Dermis blood vessel endothelial cell (primary cell): ENCODE measurements around the gene CYP2A13. TPM values are rescaled to one million over a fixed set of nuclear protein-coding genes. Genes with fewer than 3 reads are reported as not detected.
"Not testable (repeated sequence)": the region's sequence is repeated elsewhere in the genome, so short reads cannot be mapped to it uniquely, and the experiment has no call there.

ENCODE experiments used
- DNase-seq: peaks from one replicate; pipeline ENCODE4 v3.0.0; 2010
- total RNA-seq: library from RNA; depleted of rRNA; stranded (reverse); fragments of >200 nt; gene quantifications from 2 replicates; pipeline ENCODE4 v1.2.3, GENCODE V29; 2014

The CYP2A13 gene
- total RNA-seq, 1 donor from 2014 or later, result not detected

GRCh38 chr19:41120929-41121911 lies 33.0 kb downstream of the CYP2A13 start:
- DNase-seq, result not testable (repeated sequence)

GRCh38 chr19:41122846-41123245 lies 34.6 kb downstream of the CYP2A13 start:
- DNase-seq, result not testable (repeated sequence)

GRCh38 chr19:41123716-41124294 lies 35.6 kb downstream of the CYP2A13 start:
- DNase-seq, result no peak

- peak; percentile 26 for DNase-seq
Measured at GRCh38 chr19:41126765-41127203, 38.5 kb downstream of the CYP2A13 start.

GRCh38 chr19:41127362-41127761 lies 39.1 kb downstream of the CYP2A13 start:
- DNase-seq, result not testable (repeated sequence)

GRCh38 chr19:41127801-41128300 lies 39.6 kb downstream of the CYP2A13 start:
- DNase-seq, result peak; percentile 47

- DNase-seq, result no peak
Measured at GRCh38 chr19:41128692-41129091, 40.4 kb downstream of the CYP2A13 start.

GRCh38 chr19:41131186-41131585 lies 42.9 kb downstream of the CYP2A13 start:
- no peak for DNase-seq

GRCh38 chr19:41133260-41133659 lies 45.0 kb downstream of the CYP2A13 start:
- no peak for DNase-seq

GRCh38 chr19:41134616-41135015 lies 46.4 kb downstream of the CYP2A13 start:
- DNase-seq, result no peak

- DNase-seq, result peak; percentile 40
Measured at GRCh38 chr19:41135390-41136384, 47.4 kb downstream of the CYP2A13 start.

- DNase-seq, result no peak
Measured at GRCh38 chr19:41136636-41137455, 48.6 kb downstream of the CYP2A13 start.

- DNase-seq, result peak; percentile 93
Measured at GRCh38 chr19:41144403-41144802, 56.2 kb downstream of the CYP2A13 start.

Other genes with a start within 250 kb of the CYP2A13 start
- not detected in 2 replicates for gene CYP2A6, start 238.0 kb upstream of the CYP2A13 start, total RNA-seq
- not detected in 2 replicates for gene CYP2A7, start 206.2 kb upstream of the CYP2A13 start, total RNA-seq
- not detected in 2 replicates for gene CYP2B6, start 97.2 kb upstream of the CYP2A13 start, total RNA-seq
- not detected in 2 replicates for gene CYP2F1, start 26.0 kb downstream of the CYP2A13 start, total RNA-seq
- gene CYP2S1, start 104.8 kb downstream of the CYP2A13 start, total RNA-seq, result 0.68 and 0.88 TPM in 2 replicates
- gene AXL, start 130.8 kb downstream of the CYP2A13 start, total RNA-seq, result 11.2 and 90.9 TPM in 2 replicates
- gene HNRNPUL1, start 175.9 kb downstream of the CYP2A13 start, total RNA-seq, result 63.3 and 171 TPM in 2 replicates
- gene CCDC97, start 221.7 kb downstream of the CYP2A13 start, total RNA-seq, result 7.5 and 13.2 TPM in 2 replicates